Forelimb muscle (tissue), 1 donor: ENCODE data around the gene ACAN. TPM values are rescaled to one million over a fixed set of nuclear protein-coding genes. Genes with fewer than 3 reads are reported as not detected.

ENCODE experiments used
- DNase-seq: peaks from one replicate; pipeline ENCODE4 v3.0.0-alpha.2; 2013; ENCODE audit warnings: low read depth
- polyA plus RNA-seq: library from polyadenylated mRNA; unstranded; fragments of 120-200 nt; gene quantifications from one replicate; pipeline ENCODE4 v1.2.1, GENCODE V29; 2013; ENCODE audit not compliant: insufficient read length

The ACAN gene
- polyA plus RNA-seq, 1 donor: 4.1 TPM

DNA sequence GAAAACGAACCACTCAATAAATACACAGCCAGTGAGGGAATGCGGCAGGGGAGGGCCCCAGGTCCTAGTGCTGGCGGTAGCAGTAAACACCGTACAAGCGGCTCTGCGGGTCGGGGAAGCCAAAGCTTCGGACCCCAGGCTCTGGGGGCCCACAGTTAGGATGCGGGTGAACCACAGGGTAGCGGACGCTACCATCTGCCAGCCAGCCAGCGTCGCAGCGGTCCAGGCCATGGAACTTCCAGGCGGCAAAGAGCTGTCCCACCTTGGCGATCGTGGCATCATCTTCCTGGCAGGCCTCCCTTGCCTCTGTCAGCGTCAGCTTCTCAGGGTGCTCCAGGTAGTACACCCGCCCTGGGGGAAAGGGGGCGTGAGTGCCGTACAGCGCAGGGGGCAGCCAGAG is 74.7 kb downstream of the ACAN start:
- DNase-seq: no peak

DNA sequence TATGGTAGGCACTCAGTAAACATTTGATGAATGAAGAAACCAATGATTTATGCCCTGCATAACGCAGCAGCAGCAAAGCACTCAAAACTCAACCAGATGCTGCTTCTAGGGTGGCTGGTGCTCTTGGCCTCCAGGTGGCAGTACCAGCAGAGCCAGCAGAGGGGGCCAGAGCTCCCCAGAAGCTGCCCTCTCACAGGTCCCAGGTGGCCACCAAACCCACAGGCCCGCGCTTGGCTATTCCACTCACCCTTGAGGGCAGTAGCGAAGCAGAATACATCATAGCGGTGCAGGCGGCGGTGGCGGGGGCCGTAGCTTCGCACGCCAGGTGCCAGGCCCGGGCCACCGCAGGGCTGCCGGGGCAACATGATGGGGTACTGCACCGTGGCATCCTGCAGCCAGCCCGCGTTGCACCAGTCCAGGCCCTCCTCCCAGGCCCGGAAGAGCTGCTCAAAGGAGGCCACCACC is 75.5 kb downstream of the ACAN start:
- DNase-seq: no peak

DNA sequence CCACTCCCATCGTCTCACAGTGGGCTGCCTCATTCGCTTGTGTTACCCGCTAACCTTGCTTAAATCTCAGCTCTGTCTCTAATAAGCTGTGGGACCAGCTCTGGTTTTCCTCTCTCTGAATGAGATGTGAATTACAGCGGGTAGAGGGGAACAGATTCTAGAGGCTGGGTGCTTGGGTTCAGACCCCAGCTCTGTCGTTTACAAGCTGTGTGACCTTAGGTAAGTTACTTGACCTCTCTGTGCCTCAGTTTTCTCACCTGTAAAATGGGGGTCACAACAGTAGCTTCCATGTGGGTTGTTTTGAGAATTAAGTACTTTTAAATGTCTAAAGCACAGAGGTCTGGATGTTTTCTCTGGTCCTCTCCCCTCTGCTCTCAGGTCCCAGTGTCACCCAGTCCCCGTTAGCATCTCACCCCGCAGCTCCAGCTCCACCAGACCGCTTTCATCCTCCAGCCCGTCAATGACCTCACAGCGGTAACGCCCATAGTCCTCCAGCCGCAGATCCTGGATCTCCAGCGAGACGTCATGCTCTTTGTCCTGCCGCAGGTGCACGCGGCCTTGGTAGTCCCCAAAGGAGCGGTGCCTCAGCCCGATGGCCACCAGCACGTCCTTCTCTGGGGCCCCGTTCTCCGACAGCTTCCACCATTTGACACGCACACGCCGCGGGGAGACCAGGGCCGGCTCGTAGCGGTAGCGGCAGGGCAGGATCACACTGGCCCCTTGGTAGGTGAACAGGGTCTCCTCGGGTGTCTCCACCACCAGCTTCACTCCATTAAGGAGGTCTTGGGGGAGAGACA is 77.9 kb downstream of the ACAN start:
- DNase-seq: no peak

DNA sequence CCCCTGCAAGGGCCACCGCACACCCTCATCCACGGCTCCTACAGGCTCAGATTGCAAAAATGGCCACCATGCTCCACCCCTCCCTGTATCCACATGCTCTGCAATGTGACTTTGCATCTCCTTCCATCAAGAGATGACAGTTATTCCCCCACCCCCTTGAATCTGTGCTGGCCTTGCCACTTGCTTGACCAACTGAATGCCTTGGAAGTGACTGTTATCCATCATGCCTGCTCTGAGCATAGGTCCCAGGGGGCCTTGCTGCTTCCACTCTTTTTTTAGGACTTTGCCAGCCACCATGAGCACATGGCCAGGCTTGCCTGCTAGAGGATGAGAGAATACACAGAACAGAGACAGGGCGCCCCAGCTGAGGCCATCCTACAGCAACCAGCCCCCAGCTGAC is 78.5 kb downstream of the ACAN start:
- DNase-seq: no peak

DNA sequence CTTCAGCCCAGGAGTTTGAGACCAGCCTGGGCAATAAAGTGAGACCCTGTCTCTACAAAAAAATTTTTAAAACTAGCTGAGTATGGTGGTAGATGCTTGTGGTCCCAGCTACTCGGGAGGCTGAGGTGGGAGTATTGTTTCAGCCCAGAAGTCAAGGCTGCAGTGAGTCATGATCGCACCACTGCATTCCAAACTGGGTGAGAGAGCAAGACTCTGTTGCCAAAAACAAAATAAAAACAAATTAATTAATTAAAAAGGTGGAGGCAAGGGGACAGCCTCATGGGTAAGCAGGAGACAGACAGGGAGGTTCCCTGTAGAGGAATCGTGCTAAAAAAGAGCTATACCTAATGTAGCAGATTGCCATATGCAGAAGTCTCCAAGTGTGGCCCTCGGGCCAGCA is 79.5 kb downstream of the ACAN start:
- DNase-seq: no peak

DNA sequence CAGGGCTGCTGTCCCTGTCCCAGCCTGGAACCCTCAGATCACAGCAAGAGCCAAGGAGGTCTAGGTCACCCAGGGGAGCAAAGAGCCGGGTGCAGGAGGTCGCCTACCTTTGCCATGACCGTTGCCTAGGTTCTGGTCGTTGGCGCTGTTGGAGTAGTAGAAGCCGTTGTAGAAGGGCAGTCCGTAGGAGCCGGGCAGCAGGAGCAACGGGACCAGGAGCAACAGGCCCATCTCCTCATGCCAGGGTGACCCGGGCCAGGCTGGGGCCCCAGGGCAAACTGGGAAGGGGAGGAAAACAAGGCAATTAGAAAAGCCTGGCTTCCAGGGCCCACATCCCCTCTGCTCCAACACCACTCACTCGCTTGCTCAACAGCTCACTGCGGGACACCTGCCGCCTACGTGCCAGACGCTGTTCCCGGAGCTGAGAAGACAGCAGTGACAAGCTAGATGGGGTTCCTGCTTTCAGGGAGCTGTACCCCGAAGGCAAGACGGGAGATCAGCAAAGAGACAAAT is 83.9 kb downstream of the ACAN start:
- no peak for DNase-seq

DNA sequence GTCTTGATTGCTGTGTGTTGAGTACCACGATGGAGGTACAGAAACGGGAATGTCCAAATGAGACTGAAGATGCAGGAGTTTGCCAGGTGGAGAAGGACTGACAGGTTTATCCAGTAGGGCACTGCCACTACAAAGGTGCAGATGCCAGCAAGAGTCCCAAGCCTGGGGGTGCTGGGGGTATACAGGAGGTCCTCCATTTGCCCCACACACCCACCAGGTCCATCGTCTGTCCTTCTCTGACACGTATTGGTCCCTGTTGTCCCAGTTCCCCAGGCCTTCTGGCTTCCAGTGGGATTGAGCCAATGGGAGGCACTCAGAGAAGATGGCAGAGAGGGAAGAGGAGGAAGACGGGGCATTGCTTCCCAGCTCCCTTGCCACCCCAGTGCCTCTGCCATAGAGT is 85.5 kb downstream of the ACAN start:
- DNase-seq: no peak

DNA sequence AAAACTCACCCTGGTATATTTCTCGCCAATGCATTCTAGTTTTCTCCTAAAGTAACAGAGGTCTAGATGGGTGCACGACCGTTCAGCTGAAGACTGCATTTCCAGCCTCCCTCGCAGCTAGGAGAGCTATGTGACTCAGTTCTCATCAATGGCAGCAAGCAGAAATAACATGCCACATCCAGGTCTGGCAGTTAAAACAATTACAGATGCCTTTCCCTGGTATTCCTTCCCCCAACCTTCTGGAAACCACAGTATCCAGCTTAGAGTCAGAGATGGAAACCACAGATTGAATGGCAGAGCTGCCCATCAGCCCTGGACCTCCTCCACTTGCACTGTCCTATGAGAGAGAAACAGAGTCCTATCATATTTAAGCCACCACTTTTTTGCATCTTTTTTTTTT is 87.3 kb downstream of the ACAN start:
- DNase-seq: no peak

DNA sequence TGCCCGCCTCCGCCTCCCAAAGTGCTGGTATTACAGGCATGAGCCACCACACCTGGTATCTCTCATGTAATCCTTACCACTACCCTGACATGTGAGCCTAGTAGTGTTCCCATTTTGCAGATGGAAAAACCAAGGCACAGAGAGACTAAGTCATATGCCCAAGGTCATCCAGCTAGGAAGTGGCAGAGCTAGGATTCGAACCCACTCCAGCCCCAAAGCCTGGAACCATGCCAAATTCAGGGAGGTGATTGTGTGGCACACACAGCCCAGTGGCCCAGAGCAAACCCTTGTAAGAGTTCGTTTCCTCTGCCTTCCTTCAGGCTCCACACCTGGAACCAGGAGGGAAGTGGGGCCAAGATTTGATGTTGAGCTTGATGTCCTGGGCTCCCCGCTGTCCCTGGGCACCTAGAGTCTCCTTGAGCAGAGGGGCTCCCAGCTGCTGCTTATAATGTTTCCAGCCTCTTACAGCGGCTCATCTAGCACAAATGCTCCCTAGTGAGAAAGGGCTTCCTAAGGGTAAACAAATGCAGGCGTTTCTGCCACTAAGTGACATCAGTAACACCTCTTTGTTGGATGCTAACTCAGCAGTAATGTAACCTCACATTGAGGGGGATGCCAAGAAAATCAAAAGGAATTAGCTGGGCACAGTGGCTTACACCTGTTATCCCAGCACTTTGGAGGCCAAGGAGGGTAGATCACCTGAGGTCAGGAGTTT is 88.5 kb downstream of the ACAN start:
- no peak for DNase-seq

DNA sequence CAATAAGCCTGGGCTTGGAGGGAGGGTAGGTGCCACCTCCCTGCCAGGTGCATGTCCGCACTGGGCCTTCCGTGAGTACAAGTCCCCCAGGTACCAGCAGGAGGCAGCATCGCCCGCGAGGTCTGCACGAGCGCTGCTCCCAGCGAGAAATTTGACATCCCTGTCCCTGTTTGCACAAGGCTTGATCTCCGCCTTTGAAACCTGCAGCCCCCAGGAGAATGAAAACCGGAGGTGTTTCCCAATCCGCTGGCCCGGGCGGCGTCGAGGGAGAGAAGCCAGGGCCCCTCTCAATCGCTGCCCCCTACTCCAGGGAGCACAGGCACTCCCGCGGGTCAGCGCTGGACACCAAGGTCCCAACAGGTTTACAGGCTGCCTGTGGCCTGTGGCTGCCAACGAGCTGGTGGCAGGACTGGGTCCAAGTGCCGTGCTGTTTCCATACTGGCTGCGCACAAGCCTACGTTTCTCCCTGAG is 91.1 kb downstream of the ACAN start:
- DNase-seq: no peak

DNA sequence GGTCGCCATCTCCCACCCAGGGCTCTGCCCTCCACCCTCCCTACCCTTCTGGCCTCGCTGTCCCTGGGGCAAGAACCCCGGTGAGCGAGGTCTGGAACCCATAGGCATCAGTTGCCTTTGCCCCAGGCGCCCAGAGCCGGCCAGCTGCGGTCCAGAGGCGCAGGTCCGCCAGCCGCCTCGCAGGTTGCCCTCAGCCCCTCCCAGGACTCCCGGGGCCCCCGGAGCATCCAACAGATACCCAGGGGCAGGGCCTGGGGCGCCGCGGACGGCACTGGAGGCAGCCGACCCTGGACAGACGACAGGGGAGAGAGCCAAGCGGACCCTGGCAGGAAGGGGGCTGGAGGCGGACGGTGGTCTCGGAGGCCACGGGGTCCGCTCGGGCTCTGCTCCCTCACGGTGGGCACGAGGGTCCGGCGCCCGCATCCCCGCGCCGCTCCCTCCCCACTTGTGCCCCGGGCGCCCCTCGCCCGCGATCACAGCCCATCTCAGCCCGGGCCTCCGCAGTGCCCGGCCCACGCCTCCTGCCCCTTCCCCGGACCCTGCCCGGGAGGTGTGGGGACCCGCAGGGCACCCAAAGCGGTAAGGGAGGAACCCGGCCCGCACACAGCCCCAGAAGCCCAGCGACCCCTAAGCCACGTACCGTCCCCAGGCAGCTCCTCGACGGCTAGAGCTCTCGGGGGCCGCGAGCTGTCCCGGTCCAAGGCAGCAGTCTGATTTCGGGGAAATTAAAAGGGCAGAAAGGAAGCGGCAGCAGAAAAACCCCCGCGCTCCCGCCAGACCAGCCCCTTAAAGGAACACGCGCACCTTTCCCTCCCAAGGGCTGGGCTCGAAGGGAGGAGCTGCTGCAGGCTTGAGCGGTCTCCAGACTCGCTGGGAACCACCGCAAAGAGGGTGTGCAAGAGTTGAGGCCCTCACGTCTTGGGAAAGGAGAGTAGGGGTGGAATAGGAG is 91.9 kb downstream of the ACAN start, which contains the start of gene HAPLN3:
TSS of gene HAPLN3 (minus strand) at position 726 of the 949 bp plus-strand sequence. CDS start 8,246 bp downstream, outside the sequence.
- no peak for DNase-seq

DNA sequence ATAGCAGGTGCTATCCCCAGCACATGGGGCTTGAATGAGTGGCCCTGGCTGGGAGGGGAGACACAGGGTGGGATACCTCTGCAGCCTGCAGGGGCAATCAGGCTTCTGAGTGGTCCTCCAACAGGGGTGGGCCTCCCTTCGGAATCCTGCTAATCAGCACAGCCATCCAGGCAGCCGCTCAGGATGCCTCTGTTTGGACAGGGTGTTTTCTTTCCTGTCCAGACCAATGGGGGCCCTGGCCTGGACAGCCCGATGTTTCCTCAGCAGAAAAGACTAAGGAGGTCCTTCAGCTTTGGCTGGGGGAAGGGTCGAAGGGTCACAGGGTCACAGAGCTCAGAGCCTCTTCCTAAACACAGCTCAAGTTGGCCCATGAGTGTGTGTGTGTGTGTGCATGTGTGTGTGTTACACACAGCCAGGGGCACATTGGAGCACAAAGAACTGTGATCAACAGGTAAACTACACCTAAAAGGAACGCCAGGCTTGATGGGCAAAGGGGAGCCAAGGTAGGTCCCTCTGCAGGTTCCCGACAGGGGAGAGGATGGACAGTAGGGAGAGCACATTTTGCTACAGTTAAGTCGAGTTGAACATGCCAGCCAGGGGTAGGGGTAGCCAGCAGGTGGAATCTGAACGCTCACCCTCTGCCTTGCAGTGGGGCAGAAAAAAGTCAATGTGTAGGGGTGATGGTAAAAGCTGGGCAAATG is 93.2 kb downstream of the ACAN start:
- DNase-seq: no peak

DNA sequence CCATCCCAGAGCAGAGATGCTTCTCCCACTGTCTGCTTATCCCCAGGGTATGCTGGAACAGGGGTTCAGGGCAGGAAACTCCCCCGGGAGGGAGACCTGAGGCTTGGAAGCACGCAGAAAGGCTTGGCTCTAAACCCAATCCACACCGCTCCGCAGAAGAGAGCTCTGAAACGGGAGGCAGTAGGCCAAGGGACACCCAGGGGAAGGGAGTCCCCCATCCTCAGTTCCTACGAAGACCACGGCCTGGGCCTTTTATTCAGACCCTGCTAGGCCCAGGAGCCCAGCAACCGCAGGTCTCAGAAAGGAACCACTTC is 93.9 kb downstream of the ACAN start:
- no peak for DNase-seq

DNA sequence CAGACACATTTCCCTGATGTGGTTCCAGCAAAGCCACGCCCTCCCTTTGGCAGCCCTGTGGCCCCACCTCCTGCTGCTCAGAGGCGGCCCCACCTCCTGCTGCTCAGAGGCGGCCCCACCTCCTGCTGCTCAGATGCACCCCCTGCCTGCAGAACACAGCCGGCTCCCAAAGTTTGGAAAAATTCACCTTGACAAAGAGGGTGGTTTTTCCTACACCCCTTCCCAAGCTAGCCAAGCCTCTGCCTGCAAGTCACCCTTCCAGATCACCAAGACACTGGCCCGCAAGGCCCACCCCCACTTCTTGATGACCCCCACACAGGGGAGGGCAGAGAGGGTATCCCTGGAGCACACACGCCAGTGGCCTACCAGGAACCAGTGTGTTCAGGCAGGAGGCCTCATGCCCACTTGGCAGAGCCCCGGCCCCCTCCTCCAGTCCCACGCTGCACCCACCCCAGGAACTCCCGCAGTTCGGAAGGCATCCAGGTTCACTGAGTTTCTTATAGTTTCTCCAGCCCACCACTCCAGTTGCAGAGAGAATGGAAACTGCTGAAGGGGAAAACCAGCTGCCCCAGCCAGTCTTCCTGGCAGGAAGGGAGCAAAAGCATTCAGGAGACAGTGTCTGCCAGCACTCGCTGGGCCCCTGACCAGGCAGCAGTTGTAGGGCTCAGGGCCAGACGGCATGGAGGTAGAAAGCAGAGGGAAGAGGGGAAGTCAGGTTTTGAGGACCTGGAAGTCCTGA is 94.4 kb downstream of the ACAN start:
- DNase-seq: peak; percentile 60

DNA sequence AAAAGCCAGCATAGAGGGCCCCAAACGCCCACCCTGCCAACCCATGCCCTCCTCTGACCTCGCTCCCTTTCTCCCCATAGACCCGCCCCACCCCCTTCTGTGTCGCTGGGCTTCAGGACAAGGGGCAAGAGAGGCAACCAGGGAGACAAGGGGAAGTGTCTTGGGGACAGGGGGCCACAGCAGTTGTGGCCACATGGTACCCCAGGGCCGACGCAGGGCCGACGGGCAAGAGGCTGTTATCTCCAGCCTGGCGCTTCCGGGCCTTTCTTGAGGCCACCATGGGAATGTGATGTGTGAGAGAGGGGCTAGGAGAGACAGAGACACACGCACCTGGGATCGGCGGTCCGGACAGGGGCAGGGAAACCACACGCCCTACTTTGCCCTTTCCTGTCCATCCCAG is 95.5 kb downstream of the ACAN start:
- DNase-seq: no peak

DNA sequence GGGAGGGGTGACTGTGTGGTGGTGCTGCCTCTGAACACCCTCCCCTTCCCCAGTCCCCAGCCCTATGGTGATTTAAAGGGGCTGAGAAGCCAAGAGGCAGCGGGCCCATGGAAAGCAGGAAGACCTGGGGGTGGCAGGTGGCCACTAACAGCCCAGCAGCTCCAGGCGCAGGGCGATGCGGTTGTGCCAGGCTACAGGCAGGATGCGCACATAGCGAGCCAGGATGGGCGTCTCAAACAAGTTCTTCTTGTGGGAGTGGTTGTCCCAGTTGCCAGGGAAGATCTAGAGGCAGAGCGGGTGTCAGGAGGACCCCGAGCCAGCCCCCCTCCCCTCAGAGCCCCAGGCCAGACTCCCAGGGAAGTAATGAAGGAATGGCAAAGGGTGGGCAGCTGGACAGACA is 96.0 kb downstream of the ACAN start:
- DNase-seq: no peak

DNA sequence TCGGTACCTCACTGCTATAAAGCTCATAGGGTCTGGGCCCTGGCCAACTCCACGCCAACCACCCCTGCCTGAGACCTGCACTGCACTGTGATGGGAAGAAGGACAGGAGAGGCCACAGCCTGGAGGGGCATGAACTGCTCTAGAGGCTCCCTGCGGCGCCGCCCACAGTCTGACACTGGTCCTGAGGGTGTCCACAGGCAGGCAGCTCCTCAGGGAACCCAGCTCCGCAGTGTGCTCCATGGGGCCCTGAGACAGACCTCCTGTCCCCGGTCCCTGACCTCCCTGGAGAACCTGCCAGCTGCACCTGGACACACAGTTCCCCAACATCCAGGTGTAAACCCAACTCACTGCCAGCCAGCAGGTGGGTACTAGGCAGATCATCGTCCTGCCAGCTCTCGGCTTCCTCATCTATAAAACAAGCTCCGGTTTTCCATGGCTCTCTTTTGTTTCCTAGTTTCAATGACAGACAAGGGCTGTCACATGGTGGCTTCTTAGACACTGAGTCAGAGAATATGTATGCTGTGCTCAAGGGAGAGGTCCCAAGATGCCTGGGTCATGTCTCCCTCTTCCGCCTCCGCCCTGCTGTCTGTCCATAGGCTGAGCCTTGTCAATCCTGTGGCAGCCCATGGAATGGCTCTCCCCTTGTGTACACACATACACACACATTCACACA is 97.2 kb downstream of the ACAN start:
- no peak for DNase-seq

DNA sequence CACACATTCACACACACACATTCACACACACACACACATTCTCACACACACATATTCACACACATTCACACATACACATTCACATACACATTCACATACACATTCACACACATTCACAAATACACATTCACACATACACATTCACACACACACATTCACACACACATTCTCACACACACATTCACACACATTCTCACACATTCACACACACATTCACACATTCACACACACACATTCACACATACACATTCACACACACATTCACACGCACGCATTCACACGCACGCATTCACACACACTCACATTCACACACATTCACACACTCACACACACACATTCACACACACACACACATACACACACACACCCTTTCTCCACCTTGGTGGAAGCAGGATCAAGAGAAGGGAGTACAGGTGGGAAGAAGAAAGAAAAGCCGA is 97.8 kb downstream of the ACAN start:
- no peak for DNase-seq

DNA sequence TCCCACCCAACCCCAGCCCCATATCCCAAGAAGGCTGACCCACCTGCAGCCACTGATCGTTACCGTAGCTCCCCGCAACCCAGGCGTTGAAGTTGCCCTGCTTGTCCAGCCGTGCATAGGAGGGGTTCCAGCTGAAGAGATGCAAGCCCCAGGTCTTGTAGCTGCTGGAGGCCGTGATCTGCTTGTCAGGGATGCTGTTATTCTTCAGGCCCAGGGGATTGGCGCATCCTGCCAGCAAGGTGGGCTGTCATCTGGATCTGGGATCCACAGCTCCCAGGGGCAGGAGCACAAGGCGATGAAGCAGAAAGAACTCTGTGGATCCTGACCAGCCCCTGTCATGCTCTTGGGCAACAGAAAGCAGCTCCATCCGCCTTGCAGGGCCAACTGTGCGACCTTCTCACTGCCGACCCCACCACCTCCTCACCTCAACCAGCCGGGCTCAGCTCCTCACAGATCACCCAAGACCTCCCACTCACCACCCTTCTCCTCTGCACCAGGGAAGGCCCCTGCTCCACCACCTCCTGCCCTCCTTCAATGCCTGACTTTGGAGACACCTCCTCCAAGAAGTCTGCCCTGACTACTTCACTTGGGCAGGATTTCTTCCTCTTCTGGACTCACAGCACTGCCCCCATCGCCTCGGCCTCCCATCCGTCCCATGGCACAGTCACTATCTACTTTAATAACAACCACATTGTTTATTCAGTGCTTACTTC is 98.4 kb downstream of the ACAN start:
- DNase-seq: no peak
